ENCODE data around the gene KLHL21. TPM values are rescaled to one million over a fixed set of nuclear protein-coding genes. Genes with fewer than 3 reads are reported as not detected.

Gene KLHL21
- total and polyA plus RNA-seq, 9 of the 15 experiments (the other 6 are each of a cell fraction or from before 2014, with no cell fraction given): 2.1 to 42.1 (median 17.5) TPM

GRCh38 chr1:6580593-6581409, 21.9 kb downstream of the KLHL21 start (continued):
- TF ChIP-seq CUX1 (CRISPR knock-in tag; IDR thresholded peaks at IDR 0.05) (no peak), ZNF449 (CRISPR knock-in tag; IDR thresholded peaks at IDR 0.05) (no peak), ZBTB7A (IDR thresholded peaks at IDR 0.05; ENCODE audit: borderline replicate concordance, control insufficient read depth, low read depth, low read length) (peak; percentile 62; the same call in 1 of the 2 replicates), GABPA (tag; conservative IDR thresholded peaks at IDR 0.05; ENCODE audit: low read depth) (no peak), TSC22D4 (tag; IDR thresholded peaks at IDR 0.05) (no peak), FUS (optimal IDR thresholded peaks at IDR 0.05; ENCODE audit: low read depth, low read length) (no peak), XRCC5 (IDR thresholded peaks at IDR 0.05; ENCODE audit: low read depth, low read length) (no peak; the same call in 1 of the 2 replicates), NCOA4 (IDR thresholded peaks at IDR 0.05; ENCODE audit: partially characterized antibody) (no peak), RFX5 (IDR thresholded peaks at IDR 0.05; ENCODE audit: low read depth, low read length) (no peak), ATF6 (CRISPR knock-in tag; IDR thresholded peaks at IDR 0.05) (no peak; the same call in 1 of the 2 replicates), ZKSCAN3 (CRISPR knock-in tag; IDR thresholded peaks at IDR 0.05) (no peak), ZFP36 (IDR thresholded peaks at IDR 0.05; ENCODE audit: low read depth, low read length, partially characterized antibody) (no peak)
- TF ChIP-seq, protein P1, sequence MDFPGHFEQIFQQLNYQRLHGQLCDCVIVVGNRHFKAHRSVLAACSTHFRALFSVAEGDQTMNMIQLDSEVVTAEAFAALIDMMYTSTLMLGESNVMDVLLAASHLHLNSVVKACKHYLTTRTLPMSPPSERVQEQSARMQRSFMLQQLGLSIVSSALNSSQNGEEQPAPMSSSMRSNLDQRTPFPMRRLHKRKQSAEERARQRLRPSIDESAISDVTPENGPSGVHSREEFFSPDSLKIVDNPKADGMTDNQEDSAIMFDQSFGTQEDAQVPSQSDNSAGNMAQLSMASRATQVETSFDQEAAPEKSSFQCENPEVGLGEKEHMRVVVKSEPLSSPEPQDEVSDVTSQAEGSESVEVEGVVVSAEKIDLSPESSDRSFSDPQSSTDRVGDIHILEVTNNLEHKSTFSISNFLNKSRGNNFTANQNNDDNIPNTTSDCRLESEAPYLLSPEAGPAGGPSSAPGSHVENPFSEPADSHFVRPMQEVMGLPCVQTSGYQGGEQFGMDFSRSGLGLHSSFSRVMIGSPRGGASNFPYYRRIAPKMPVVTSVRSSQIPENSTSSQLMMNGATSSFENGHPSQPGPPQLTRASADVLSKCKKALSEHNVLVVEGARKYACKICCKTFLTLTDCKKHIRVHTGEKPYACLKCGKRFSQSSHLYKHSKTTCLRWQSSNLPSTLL (IDR thresholded peaks at IDR 0.05): no peak
- TF ChIP-seq, protein P2, sequence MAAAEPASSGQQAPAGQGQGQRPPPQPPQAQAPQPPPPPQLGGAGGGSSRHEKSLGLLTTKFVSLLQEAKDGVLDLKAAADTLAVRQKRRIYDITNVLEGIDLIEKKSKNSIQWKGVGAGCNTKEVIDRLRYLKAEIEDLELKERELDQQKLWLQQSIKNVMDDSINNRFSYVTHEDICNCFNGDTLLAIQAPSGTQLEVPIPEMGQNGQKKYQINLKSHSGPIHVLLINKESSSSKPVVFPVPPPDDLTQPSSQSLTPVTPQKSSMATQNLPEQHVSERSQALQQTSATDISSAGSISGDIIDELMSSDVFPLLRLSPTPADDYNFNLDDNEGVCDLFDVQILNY (CRISPR knock-in tag; IDR thresholded peaks at IDR 0.05): no peak
